B cell (primary cell): ENCODE data around the gene OSBPL1A.

Experiments
- EZH2 ChIP-seq: IDR thresholded peaks from 2 replicates; pipeline ENCODE4 v1.6.1; 2012; ENCODE audit warnings: borderline replicate concordance, low read depth, mild to moderate bottlenecking, moderate library complexity, low read length; ENCODE audit not compliant: insufficient read depth, poor library complexity, severe bottlenecking
- TF ChIP-seq, protein P1 (sequence below): fragments of 200-600 bp; IDR thresholded peaks from one replicate; pipeline ENCODE4 v1.8.0; 2022; ENCODE audit warnings: antibody characterized with exemption, mild to moderate bottlenecking

DNA sequence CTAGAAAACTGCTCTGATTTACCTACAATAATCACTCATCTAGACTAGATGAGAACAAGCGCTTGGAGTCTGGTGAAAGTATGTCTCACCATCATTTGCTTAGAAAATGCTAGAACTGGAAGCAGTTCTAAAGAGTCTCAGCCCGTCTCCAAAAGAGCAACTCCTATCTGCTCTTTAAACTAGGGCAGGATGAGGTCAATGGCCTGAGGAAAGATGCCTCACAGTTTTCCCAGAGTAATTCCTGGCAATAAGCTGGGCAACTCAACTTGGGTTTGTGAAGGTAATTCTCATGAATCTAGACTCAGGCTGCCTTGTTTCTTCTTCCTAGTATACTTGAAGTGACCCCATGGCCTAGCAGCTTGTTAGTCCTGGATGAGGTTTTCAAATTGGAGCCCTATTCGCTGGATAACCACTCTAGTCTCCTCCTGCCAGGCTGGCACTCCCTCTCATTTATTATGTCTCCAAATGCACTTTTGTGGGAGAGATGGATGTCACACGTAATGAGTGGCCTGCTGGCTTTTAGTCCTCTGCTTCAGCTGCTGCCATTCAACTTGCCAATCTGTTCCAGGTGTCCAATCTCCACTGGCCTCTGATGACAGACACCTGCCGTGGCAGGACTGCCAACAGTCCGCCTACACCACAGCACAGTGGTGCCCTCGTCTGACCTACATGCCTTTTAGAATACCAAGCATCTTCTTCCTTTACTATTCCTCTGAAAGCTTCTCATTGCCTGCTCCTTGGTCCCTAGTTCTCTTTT, 177.9 kb downstream of the OSBPL1A start:
- TF ChIP-seq, protein P1, sequence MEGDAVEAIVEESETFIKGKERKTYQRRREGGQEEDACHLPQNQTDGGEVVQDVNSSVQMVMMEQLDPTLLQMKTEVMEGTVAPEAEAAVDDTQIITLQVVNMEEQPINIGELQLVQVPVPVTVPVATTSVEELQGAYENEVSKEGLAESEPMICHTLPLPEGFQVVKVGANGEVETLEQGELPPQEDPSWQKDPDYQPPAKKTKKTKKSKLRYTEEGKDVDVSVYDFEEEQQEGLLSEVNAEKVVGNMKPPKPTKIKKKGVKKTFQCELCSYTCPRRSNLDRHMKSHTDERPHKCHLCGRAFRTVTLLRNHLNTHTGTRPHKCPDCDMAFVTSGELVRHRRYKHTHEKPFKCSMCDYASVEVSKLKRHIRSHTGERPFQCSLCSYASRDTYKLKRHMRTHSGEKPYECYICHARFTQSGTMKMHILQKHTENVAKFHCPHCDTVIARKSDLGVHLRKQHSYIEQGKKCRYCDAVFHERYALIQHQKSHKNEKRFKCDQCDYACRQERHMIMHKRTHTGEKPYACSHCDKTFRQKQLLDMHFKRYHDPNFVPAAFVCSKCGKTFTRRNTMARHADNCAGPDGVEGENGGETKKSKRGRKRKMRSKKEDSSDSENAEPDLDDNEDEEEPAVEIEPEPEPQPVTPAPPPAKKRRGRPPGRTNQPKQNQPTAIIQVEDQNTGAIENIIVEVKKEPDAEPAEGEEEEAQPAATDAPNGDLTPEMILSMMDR: no peak
- TF ChIP-seq EZH2: no peak
